PFSK-1 (cell line): ENCODE data around the gene PTPN4.

Experiments
- FOXP2 ChIP-seq: optimal IDR thresholded peaks from 2 replicates; pipeline ENCODE3; 2011; ENCODE audit warnings: borderline replicate concordance, control low read depth, inconsistent platforms; ENCODE audit not compliant: insufficient read depth; ENCODE audit errors: extremely low read length, extremely low read depth
- POLR2AphosphoS5 ChIP-seq: IDR thresholded peaks from 2 replicates; pipeline ENCODE4 v1.6.1; 2012; ENCODE audit warnings: low read depth, mild to moderate bottlenecking, control low read depth, low read length, moderate library complexity
- SIN3A ChIP-seq: IDR thresholded peaks from 2 replicates; pipeline ENCODE4 v1.6.1; 2012; ENCODE audit warnings: mild to moderate bottlenecking, low read length, moderate library complexity, borderline replicate concordance; ENCODE audit not compliant: insufficient read depth
- TAF1 ChIP-seq: IDR thresholded peaks from 2 replicates; pipeline ENCODE4 v1.6.1; 2012; ENCODE audit warnings: low read length, control low read depth, borderline replicate concordance; ENCODE audit not compliant: insufficient read depth
- TF ChIP-seq, protein P1 (sequence below), 2 experiments: IDR thresholded peaks; 2 replicates each; pipeline versions ENCODE4 v1.6.1 to v1.8.0; 2011 to 2012; ENCODE audit warnings: low read depth in 2 of 2, low read length in 2 of 2, control low read depth in 1 of 2, inconsistent platforms in 1 of 2, mild to moderate bottlenecking in 1 of 2, moderate library complexity in 1 of 2; ENCODE audit not compliant: insufficient read depth in 1 of 2

PTPN4 gene

GRCh38 chr2:119941981-119942513 is 182.3 kb downstream of the PTPN4 start:
- no peak for TF ChIP-seq TAF1
- TF ChIP-seq, protein P1, sequence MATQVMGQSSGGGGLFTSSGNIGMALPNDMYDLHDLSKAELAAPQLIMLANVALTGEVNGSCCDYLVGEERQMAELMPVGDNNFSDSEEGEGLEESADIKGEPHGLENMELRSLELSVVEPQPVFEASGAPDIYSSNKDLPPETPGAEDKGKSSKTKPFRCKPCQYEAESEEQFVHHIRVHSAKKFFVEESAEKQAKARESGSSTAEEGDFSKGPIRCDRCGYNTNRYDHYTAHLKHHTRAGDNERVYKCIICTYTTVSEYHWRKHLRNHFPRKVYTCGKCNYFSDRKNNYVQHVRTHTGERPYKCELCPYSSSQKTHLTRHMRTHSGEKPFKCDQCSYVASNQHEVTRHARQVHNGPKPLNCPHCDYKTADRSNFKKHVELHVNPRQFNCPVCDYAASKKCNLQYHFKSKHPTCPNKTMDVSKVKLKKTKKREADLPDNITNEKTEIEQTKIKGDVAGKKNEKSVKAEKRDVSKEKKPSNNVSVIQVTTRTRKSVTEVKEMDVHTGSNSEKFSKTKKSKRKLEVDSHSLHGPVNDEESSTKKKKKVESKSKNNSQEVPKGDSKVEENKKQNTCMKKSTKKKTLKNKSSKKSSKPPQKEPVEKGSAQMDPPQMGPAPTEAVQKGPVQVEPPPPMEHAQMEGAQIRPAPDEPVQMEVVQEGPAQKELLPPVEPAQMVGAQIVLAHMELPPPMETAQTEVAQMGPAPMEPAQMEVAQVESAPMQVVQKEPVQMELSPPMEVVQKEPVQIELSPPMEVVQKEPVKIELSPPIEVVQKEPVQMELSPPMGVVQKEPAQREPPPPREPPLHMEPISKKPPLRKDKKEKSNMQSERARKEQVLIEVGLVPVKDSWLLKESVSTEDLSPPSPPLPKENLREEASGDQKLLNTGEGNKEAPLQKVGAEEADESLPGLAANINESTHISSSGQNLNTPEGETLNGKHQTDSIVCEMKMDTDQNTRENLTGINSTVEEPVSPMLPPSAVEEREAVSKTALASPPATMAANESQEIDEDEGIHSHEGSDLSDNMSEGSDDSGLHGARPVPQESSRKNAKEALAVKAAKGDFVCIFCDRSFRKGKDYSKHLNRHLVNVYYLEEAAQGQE (IDR thresholded peaks at IDR 0.05; ENCODE audit: insufficient read depth in 1 of 2, low read depth in 2 of 2, low read length in 2 of 2): no peak
- TF ChIP-seq FOXP2: no peak
- no peak for TF ChIP-seq SIN3A
- TF ChIP-seq POLR2AphosphoS5: no peak

GRCh38 chr2:119943058-119943457 is 183.3 kb downstream of the PTPN4 start:
- TF ChIP-seq POLR2AphosphoS5: no peak
- TF ChIP-seq, protein P1 (IDR thresholded peaks at IDR 0.05; ENCODE audit: insufficient read depth in 1 of 2, low read depth in 2 of 2, low read length in 2 of 2): no peak
- no peak for TF ChIP-seq FOXP2
- no peak for TF ChIP-seq SIN3A
- TF ChIP-seq TAF1: no peak

DNA sequence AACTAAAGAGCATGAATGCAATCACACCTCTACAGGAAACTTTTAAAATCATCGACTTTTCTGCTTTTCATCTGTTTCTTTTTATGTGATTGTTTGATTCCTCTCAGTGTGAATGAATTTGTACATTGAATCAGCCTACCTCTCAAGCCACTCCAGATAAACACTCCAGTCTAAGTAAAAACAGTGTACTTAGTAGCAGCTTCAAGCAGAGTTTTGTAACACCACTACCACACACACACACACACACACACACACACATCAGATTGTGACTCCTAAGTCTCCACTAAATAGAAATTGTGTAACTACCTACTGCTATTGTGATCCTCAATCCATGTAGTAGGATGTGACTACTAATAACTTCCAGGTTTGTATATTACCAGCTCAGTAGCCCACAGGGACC is 187.8 kb downstream of the PTPN4 start:
- TF ChIP-seq, protein P1 (IDR thresholded peaks at IDR 0.05; ENCODE audit: insufficient read depth in 1 of 2, low read depth in 2 of 2, low read length in 2 of 2): no peak
- TF ChIP-seq FOXP2 (no peak), POLR2AphosphoS5 (no peak), SIN3A (no peak), TAF1 (no peak)

DNA sequence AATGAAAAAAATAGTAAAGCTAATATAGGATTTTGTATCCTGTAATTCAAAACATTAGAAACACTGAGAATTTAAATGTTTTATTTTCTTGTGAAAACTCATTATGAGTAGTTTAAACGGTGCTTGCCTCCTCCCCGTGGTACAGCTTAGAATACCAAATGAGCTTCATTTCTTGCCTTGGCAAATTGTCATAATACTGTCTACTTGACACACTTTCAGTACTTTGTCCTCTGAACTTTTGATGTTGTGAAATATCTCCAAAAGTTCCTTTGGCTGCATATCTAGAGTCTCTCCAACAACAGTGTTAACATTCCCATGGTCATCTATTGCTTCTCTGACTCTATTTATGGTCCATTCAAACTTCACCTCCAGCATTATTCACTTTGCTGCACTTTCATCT is 191.2 kb downstream of the PTPN4 start:
- no peak for TF ChIP-seq FOXP2
- TF ChIP-seq POLR2AphosphoS5: no peak
- TF ChIP-seq, protein P1 (IDR thresholded peaks at IDR 0.05; ENCODE audit: insufficient read depth in 1 of 2, low read depth in 2 of 2, low read length in 2 of 2): no peak
- no peak for TF ChIP-seq SIN3A
- TF ChIP-seq TAF1: no peak
